Measurements from ENCODE around the gene KRTAP10-9. TPM values are rescaled to one million over a fixed set of nuclear protein-coding genes. Genes with fewer than 3 reads are reported as not detected.

KRTAP10-9 gene
- total and polyA plus RNA-seq, 2 donors from 2014 or later = not detected

DNA sequence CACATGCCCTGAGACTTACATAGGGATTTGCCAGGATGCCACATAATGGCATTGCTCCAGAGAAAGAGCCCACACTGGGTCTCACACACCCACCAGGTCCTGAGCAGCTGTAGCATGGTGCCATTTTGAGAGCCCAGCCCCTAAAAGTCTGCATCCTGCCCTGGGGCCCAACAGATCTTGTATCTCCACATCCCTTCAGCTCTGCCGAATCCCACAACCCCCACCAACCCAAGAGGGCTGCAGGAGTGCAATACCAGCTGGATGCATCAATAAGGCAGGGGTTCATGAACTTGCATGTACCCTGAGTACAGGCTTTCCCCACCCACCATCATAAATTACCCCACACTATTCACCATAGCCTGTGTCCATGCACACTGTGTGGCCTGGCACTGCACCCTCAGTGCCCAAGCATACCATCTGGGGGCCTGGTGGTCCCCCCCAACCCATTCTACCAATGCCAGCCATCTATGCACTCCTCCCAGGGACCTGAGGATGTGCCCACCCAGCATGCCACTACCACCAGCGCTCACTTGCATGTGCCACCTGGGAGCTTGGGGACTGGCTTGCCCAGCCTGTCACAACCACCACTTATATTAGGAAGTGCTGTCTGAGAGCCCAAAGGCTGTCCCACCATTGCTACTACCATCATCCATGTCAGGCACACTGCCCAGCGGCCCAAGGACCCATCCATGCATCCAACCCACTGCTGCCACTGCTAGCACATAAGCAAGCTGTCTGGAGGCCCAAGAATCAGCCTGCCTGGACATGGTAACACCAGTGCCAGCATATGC is 43.9 kb downstream of the KRTAP10-9 start:
- FAIRE-seq (no peak), DNase-seq (no peak)
- H3K36me3 ChIP-seq (ENCODE audit: control insufficient read depth in 2 of 3, insufficient read depth in 3 of 3, low read length in 3 of 3) = no peaks in the 10 kb centered on the region
- H3K4me3 ChIP-seq (ENCODE audit: low read length in 3 of 3) = no peak overlapping the region
- H3K9me3 ChIP-seq (ENCODE audit: control insufficient read depth in 2 of 3, insufficient read depth in 1 of 3, low read length in 3 of 3) = peaks cover 0 to 2% (median 0%) of the 10 kb centered on the region in 3 donors
- no peak overlapping the region for H3K9ac ChIP-seq (ENCODE audit: low read length in 3 of 3)
- no peak for TF ChIP-seq CTCF (IDR thresholded peaks at IDR 0.05; ENCODE audit: borderline replicate concordance, extremely low read depth, insufficient read depth)
- H3K27ac ChIP-seq (ENCODE audit: low read depth in 2 of 2, low read length in 2 of 2) = no peak overlapping the region
- no peaks in the 10 kb centered on the region for H3K27me3 ChIP-seq (ENCODE audit: control insufficient read depth, insufficient read depth, low read length)
- H3K4me1 ChIP-seq (ENCODE audit: control insufficient read depth in 2 of 3, insufficient read depth in 2 of 3, low read depth in 1 of 3, low read length in 3 of 3) = no peaks in the 10 kb centered on the region
- intact Hi-C loops (cut with DNase I) = no loop called here

DNA sequence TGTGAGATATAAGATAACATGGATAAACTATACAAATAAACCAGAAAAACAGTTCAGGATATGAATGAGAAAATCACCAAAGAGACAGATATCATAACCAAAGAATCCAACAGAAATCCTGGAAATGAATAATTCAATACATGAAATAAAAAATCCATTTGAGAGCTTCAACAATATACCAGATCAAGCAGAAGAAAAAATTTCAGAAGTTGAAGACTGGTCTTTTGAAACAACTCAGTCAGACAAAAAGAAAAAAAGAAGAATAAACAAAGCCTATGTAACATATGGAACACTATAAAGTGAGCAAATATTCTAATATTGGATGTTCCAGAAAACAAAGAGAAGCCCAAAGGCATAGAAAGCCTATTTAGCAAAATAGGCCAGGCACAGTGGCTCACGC is 45.0 kb downstream of the KRTAP10-9 start:
- Histone ChIP-seq H3K27me3 (ENCODE audit: control insufficient read depth, insufficient read depth, low read length) (no peaks in the 10 kb centered on the region), H3K27ac (ENCODE audit: low read depth in 2 of 2, low read length in 2 of 2) (no peak overlapping the region), H3K4me3 (ENCODE audit: low read length in 3 of 3) (no peak overlapping the region), H3K9me3 (ENCODE audit: control insufficient read depth in 2 of 3, insufficient read depth in 1 of 3, low read length in 3 of 3) (peaks cover 0 to 2% (median 0%) of the 10 kb centered on the region in 3 donors), H3K4me1 (ENCODE audit: control insufficient read depth in 2 of 3, insufficient read depth in 2 of 3, low read depth in 1 of 3, low read length in 3 of 3) (no peaks in the 10 kb centered on the region), H3K36me3 (ENCODE audit: control insufficient read depth in 2 of 3, insufficient read depth in 3 of 3, low read length in 3 of 3) (no peaks in the 10 kb centered on the region), H3K9ac (ENCODE audit: low read length in 3 of 3) (no peak overlapping the region)
- no peak for FAIRE-seq
- no peak for TF ChIP-seq CTCF (IDR thresholded peaks at IDR 0.05; ENCODE audit: borderline replicate concordance, extremely low read depth, insufficient read depth)
- intact Hi-C loops (cut with DNase I) = no loop called here
- DNase-seq = no peak

DNA sequence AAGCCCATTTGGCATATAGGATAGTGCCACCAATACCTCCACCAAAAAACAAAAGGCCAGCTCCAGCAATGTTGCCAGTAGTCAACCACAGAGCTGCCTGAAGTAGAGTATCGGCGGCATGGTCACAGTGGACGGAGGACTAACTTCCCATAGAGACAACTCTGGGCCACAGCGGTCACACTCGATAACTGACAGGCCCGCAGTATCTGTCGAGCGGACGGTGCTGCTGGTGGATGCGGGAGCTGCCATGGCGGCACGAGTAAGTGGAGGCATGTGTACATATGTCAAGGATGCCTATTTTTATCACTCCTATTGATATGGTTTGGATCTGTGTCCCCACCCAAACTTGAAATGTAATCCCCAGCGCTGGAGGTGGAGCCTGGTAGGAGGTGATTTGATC is 51.0 kb downstream of the KRTAP10-9 start:
- intact Hi-C loops (cut with DNase I) = no loop called here
- TF ChIP-seq CTCF (IDR thresholded peaks at IDR 0.05; ENCODE audit: borderline replicate concordance, extremely low read depth, insufficient read depth) = no peak
- no peak for FAIRE-seq
- no peaks in the 10 kb centered on the region for H3K9me3 ChIP-seq (ENCODE audit: control insufficient read depth in 2 of 3, insufficient read depth in 1 of 3, low read length in 3 of 3)
- no peak overlapping the region for H3K4me3 ChIP-seq (ENCODE audit: low read length in 3 of 3)
- no peak overlapping the region for H3K9ac ChIP-seq (ENCODE audit: low read length in 3 of 3)
- no peaks in the 10 kb centered on the region for H3K36me3 ChIP-seq (ENCODE audit: control insufficient read depth in 2 of 3, insufficient read depth in 3 of 3, low read length in 3 of 3)
- no peak for DNase-seq
- H3K4me1 ChIP-seq (ENCODE audit: control insufficient read depth in 2 of 3, insufficient read depth in 2 of 3, low read depth in 1 of 3, low read length in 3 of 3) = no peaks in the 10 kb centered on the region
- H3K27me3 ChIP-seq (ENCODE audit: control insufficient read depth, insufficient read depth, low read length) = no peaks in the 10 kb centered on the region
- no peak overlapping the region for H3K27ac ChIP-seq (ENCODE audit: low read depth in 2 of 2, low read length in 2 of 2)

Other genes with a start within 250 kb of the KRTAP10-9 start
- gene LRRC3, start 171.6 kb upstream of the KRTAP10-9 start, total RNA-seq = 1.4 TPM
- 0.60 TPM for gene LRRC3, start 171.6 kb upstream of the KRTAP10-9 start, polyA plus RNA-seq (ENCODE audit: insufficient read depth, low read depth, low replicate concordance)
- not detected for gene KRTAP10-1, start 86.9 kb upstream of the KRTAP10-9 start, total RNA-seq
- gene KRTAP10-1, start 86.9 kb upstream of the KRTAP10-9 start, polyA plus RNA-seq (ENCODE audit: insufficient read depth, low read depth, low replicate concordance) = not detected
- not detected for gene KRTAP10-2, start 75.6 kb upstream of the KRTAP10-9 start, total RNA-seq
- not detected for gene KRTAP10-2, start 75.6 kb upstream of the KRTAP10-9 start, polyA plus RNA-seq (ENCODE audit: insufficient read depth, low read depth, low replicate concordance)
- gene KRTAP10-3, start 68.3 kb upstream of the KRTAP10-9 start, total RNA-seq = not detected
- gene KRTAP10-3, start 68.3 kb upstream of the KRTAP10-9 start, polyA plus RNA-seq (ENCODE audit: insufficient read depth, low read depth, low replicate concordance) = not detected
- gene KRTAP10-4, start 53.4 kb upstream of the KRTAP10-9 start, total RNA-seq = not detected
- gene KRTAP10-4, start 53.4 kb upstream of the KRTAP10-9 start, polyA plus RNA-seq (ENCODE audit: insufficient read depth, low read depth, low replicate concordance) = not detected
- not detected for gene KRTAP10-5, start 46.5 kb upstream of the KRTAP10-9 start, total RNA-seq
- gene KRTAP10-5, start 46.5 kb upstream of the KRTAP10-9 start, polyA plus RNA-seq (ENCODE audit: insufficient read depth, low read depth, low replicate concordance) = not detected
- gene KRTAP10-6, start 34.6 kb upstream of the KRTAP10-9 start, total RNA-seq = not detected
- not detected for gene KRTAP10-6, start 34.6 kb upstream of the KRTAP10-9 start, polyA plus RNA-seq (ENCODE audit: insufficient read depth, low read depth, low replicate concordance)
- not detected for gene KRTAP10-7, start 26.5 kb upstream of the KRTAP10-9 start, total RNA-seq
- gene KRTAP10-7, start 26.5 kb upstream of the KRTAP10-9 start, polyA plus RNA-seq (ENCODE audit: insufficient read depth, low read depth, low replicate concordance) = not detected
- not detected for gene KRTAP10-8, start 15.0 kb upstream of the KRTAP10-9 start, total RNA-seq
- gene KRTAP10-8, start 15.0 kb upstream of the KRTAP10-9 start, polyA plus RNA-seq (ENCODE audit: insufficient read depth, low read depth, low replicate concordance) = not detected
- not detected for gene KRTAP10-10, start 10.3 kb downstream of the KRTAP10-9 start, total RNA-seq
- not detected for gene KRTAP10-10, start 10.3 kb downstream of the KRTAP10-9 start, polyA plus RNA-seq (ENCODE audit: insufficient read depth, low read depth, low replicate concordance)
- gene KRTAP10-11, start 19.3 kb downstream of the KRTAP10-9 start, total RNA-seq = not detected
- not detected for gene KRTAP10-11, start 19.3 kb downstream of the KRTAP10-9 start, polyA plus RNA-seq (ENCODE audit: insufficient read depth, low read depth, low replicate concordance)
- not detected for gene KRTAP12-4, start 27.6 kb downstream of the KRTAP10-9 start, total RNA-seq
- not detected for gene KRTAP12-4, start 27.6 kb downstream of the KRTAP10-9 start, polyA plus RNA-seq (ENCODE audit: insufficient read depth, low read depth, low replicate concordance)
- gene KRTAP12-3, start 30.8 kb downstream of the KRTAP10-9 start, total RNA-seq = not detected
- not detected for gene KRTAP12-3, start 30.8 kb downstream of the KRTAP10-9 start, polyA plus RNA-seq (ENCODE audit: insufficient read depth, low read depth, low replicate concordance)
- gene KRTAP12-2, start 39.8 kb downstream of the KRTAP10-9 start, total RNA-seq = not detected
- gene KRTAP12-2, start 39.8 kb downstream of the KRTAP10-9 start, polyA plus RNA-seq (ENCODE audit: insufficient read depth, low read depth, low replicate concordance) = not detected
- gene KRTAP12-1, start 55.1 kb downstream of the KRTAP10-9 start, total RNA-seq = not detected
- not detected for gene KRTAP12-1, start 55.1 kb downstream of the KRTAP10-9 start, polyA plus RNA-seq (ENCODE audit: insufficient read depth, low read depth, low replicate concordance)
- not detected for gene KRTAP10-12, start 70.1 kb downstream of the KRTAP10-9 start, total RNA-seq
- gene KRTAP10-12, start 70.1 kb downstream of the KRTAP10-9 start, polyA plus RNA-seq (ENCODE audit: insufficient read depth, low read depth, low replicate concordance) = not detected
- 0.22 TPM for gene TSPEAR, start 84.5 kb downstream of the KRTAP10-9 start, total RNA-seq
- 0.09 TPM for gene TSPEAR, start 84.5 kb downstream of the KRTAP10-9 start, polyA plus RNA-seq (ENCODE audit: insufficient read depth, low read depth, low replicate concordance)
- gene UBE2G2, start 174.7 kb downstream of the KRTAP10-9 start, total RNA-seq = 86.0 TPM
- 39.4 TPM for gene UBE2G2, start 174.7 kb downstream of the KRTAP10-9 start, polyA plus RNA-seq (ENCODE audit: insufficient read depth, low read depth, low replicate concordance)
- gene SUMO3, start 191.0 kb downstream of the KRTAP10-9 start, total RNA-seq = 88.6 TPM
- 89.9 TPM for gene SUMO3, start 191.0 kb downstream of the KRTAP10-9 start, polyA plus RNA-seq (ENCODE audit: insufficient read depth, low read depth, low replicate concordance)
- gene PTTG1IP, start 246.6 kb downstream of the KRTAP10-9 start, total RNA-seq = 378 TPM
- 187 TPM for gene PTTG1IP, start 246.6 kb downstream of the KRTAP10-9 start, polyA plus RNA-seq (ENCODE audit: insufficient read depth, low read depth, low replicate concordance)